Measurements from ENCODE around the gene ARMC2.
A peak's percentile ranks its signal among the peaks of the same experiment; 100 is the strongest.

Gene ARMC2

GRCh38 chr6:108868647-108869046, 20.4 kb downstream of the ARMC2 start:
- no peak overlapping the region for H3K27ac ChIP-seq (ENCODE audit: low read depth in 2 of 2, low read length in 2 of 2)
- no peaks in the 10 kb centered on the region for H3K36me3 ChIP-seq (ENCODE audit: control insufficient read depth in 2 of 2, insufficient read depth in 2 of 2, low read length in 2 of 2)
- H3K9me3 ChIP-seq (ENCODE audit: control insufficient read depth in 2 of 2, low read length in 2 of 2), result no peaks in the 10 kb centered on the region
- H3K9ac ChIP-seq (ENCODE audit: low read depth in 1 of 2, low read length in 2 of 2), result no peak overlapping the region
- H3K4me1 ChIP-seq (ENCODE audit: control insufficient read depth in 2 of 2, insufficient read depth in 2 of 2, low read length in 2 of 2), result no peaks in the 10 kb centered on the region
- H3K27me3 ChIP-seq (ENCODE audit: control insufficient read depth in 2 of 2, insufficient read depth in 2 of 2, low read length in 2 of 2), result no peaks in the 10 kb centered on the region
- no peak overlapping the region for H3K4me3 ChIP-seq (ENCODE audit: low read length in 2 of 2)

DNA sequence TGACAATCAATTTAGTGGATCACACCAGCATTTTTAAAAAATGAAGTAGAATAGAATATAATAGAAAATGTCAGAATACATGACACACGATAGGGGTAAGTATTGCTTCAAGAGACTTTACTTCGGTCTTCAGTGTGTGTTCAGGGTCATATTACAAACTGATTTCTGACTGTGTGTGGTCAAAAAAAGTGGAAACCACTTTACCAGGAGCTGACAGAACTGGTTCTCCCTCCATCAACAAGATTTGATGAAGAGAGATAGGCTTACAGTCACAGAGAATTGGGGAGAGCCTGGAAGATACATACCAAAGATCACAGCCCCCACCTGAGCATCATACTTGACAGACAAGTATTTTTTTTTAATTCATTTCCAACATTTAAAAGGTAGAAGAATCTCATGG, 21.7 kb downstream of the ARMC2 start:
- H3K36me3 ChIP-seq (ENCODE audit: control insufficient read depth in 2 of 2, insufficient read depth in 2 of 2, low read length in 2 of 2), result no peaks in the 10 kb centered on the region
- H3K27ac ChIP-seq (ENCODE audit: low read depth in 2 of 2, low read length in 2 of 2), result no peak overlapping the region
- no peak overlapping the region for H3K4me3 ChIP-seq (ENCODE audit: low read length in 2 of 2)
- H3K4me1 ChIP-seq (ENCODE audit: control insufficient read depth in 2 of 2, insufficient read depth in 2 of 2, low read length in 2 of 2), result no peaks in the 10 kb centered on the region
- H3K9me3 ChIP-seq (ENCODE audit: control insufficient read depth in 2 of 2, low read length in 2 of 2), result no peaks in the 10 kb centered on the region
- no peaks in the 10 kb centered on the region for H3K27me3 ChIP-seq (ENCODE audit: control insufficient read depth in 2 of 2, insufficient read depth in 2 of 2, low read length in 2 of 2)
- no peak overlapping the region for H3K9ac ChIP-seq (ENCODE audit: low read depth in 1 of 2, low read length in 2 of 2)

GRCh38 chr6:108870357-108870756, 22.1 kb downstream of the ARMC2 start:
- Histone ChIP-seq H3K4me1 (ENCODE audit: control insufficient read depth in 2 of 2, insufficient read depth in 2 of 2, low read length in 2 of 2) (peaks cover 2 to 3% of the 10 kb centered on the region in 2 donors), H3K9me3 (ENCODE audit: control insufficient read depth in 2 of 2, low read length in 2 of 2) (no peaks in the 10 kb centered on the region), H3K27ac (ENCODE audit: low read depth in 2 of 2, low read length in 2 of 2) (no peak overlapping the region), H3K4me3 (ENCODE audit: low read length in 2 of 2) (no peak overlapping the region), H3K9ac (ENCODE audit: low read depth in 1 of 2, low read length in 2 of 2) (no peak overlapping the region), H3K36me3 (ENCODE audit: control insufficient read depth in 2 of 2, insufficient read depth in 2 of 2, low read length in 2 of 2) (no peaks in the 10 kb centered on the region), H3K27me3 (ENCODE audit: control insufficient read depth in 2 of 2, insufficient read depth in 2 of 2, low read length in 2 of 2) (no peaks in the 10 kb centered on the region)

DNA sequence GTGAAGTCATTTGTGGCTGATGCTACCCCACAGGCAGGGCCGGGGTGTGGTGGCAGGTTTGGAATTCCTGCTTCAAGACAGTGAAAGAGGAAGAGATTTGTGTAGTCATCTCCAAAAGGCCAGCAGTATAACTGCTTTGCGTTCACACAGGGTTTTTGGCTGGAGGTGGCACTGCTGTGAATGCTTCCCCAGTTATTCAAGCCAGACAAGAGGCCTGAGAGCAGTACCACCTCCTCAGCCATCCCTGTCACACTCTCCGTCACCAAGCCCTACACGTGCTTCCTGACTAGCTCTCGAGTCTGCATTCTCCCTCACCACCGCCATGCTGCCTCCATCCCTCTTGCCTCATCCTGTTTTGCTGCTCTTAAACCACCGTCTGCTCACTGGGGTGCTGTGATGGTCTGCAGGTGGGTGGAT, 23.9 kb downstream of the ARMC2 start:
- H3K27me3 ChIP-seq (ENCODE audit: control insufficient read depth in 2 of 2, insufficient read depth in 2 of 2, low read length in 2 of 2), result no peaks in the 10 kb centered on the region
- peaks cover 2 to 3% of the 10 kb centered on the region in 2 donors for H3K4me1 ChIP-seq (ENCODE audit: control insufficient read depth in 2 of 2, insufficient read depth in 2 of 2, low read length in 2 of 2)
- H3K27ac ChIP-seq (ENCODE audit: low read depth in 2 of 2, low read length in 2 of 2), result peak overlapping the region; percentile 10 to 67
- H3K4me3 ChIP-seq (ENCODE audit: low read length in 2 of 2), result no peak overlapping the region
- no peaks in the 10 kb centered on the region for H3K9me3 ChIP-seq (ENCODE audit: control insufficient read depth in 2 of 2, low read length in 2 of 2)
- H3K9ac ChIP-seq (ENCODE audit: low read depth in 1 of 2, low read length in 2 of 2), result no peak overlapping the region
- H3K36me3 ChIP-seq (ENCODE audit: control insufficient read depth in 2 of 2, insufficient read depth in 2 of 2, low read length in 2 of 2), result no peaks in the 10 kb centered on the region

- Histone ChIP-seq H3K27ac (ENCODE audit: low read depth in 2 of 2, low read length in 2 of 2) (peak overlapping the region; percentile 10 to 67), H3K4me1 (ENCODE audit: control insufficient read depth in 2 of 2, insufficient read depth in 2 of 2, low read length in 2 of 2) (peaks cover 2 to 3% of the 10 kb centered on the region in 2 donors), H3K36me3 (ENCODE audit: control insufficient read depth in 2 of 2, insufficient read depth in 2 of 2, low read length in 2 of 2) (no peaks in the 10 kb centered on the region), H3K27me3 (ENCODE audit: control insufficient read depth in 2 of 2, insufficient read depth in 2 of 2, low read length in 2 of 2) (no peaks in the 10 kb centered on the region), H3K9ac (ENCODE audit: low read depth in 1 of 2, low read length in 2 of 2) (no peak overlapping the region), H3K9me3 (ENCODE audit: control insufficient read depth in 2 of 2, low read length in 2 of 2) (no peaks in the 10 kb centered on the region), H3K4me3 (ENCODE audit: low read length in 2 of 2) (no peak overlapping the region)
These were observed 24.4 kb downstream of the ARMC2 start for GRCh38 chr6:108872575-108872974.

GRCh38 chr6:108873251-108873650, 25.0 kb downstream of the ARMC2 start:
- H3K27ac ChIP-seq (ENCODE audit: low read depth in 2 of 2, low read length in 2 of 2), result peak overlapping the region in 1 of 2 donors; percentile 67
- H3K4me1 ChIP-seq (ENCODE audit: control insufficient read depth in 2 of 2, insufficient read depth in 2 of 2, low read length in 2 of 2), result peaks cover 2 to 3% of the 10 kb centered on the region in 2 donors
- H3K36me3 ChIP-seq (ENCODE audit: control insufficient read depth in 2 of 2, insufficient read depth in 2 of 2, low read length in 2 of 2), result no peaks in the 10 kb centered on the region
- H3K9ac ChIP-seq (ENCODE audit: low read depth in 1 of 2, low read length in 2 of 2), result no peak overlapping the region
- H3K4me3 ChIP-seq (ENCODE audit: low read length in 2 of 2), result no peak overlapping the region
- no peaks in the 10 kb centered on the region for H3K9me3 ChIP-seq (ENCODE audit: control insufficient read depth in 2 of 2, low read length in 2 of 2)
- no peaks in the 10 kb centered on the region for H3K27me3 ChIP-seq (ENCODE audit: control insufficient read depth in 2 of 2, insufficient read depth in 2 of 2, low read length in 2 of 2)

- no peak overlapping the region for H3K4me3 ChIP-seq (ENCODE audit: low read length in 2 of 2)
- peak overlapping the region; percentile 67 to 70 for H3K27ac ChIP-seq (ENCODE audit: low read depth in 2 of 2, low read length in 2 of 2)
- H3K9ac ChIP-seq (ENCODE audit: low read depth in 1 of 2, low read length in 2 of 2), result no peak overlapping the region
- H3K4me1 ChIP-seq (ENCODE audit: control insufficient read depth in 2 of 2, insufficient read depth in 2 of 2, low read length in 2 of 2), result peaks cover 2 to 3% of the 10 kb centered on the region in 2 donors
- H3K36me3 ChIP-seq (ENCODE audit: control insufficient read depth in 2 of 2, insufficient read depth in 2 of 2, low read length in 2 of 2), result no peaks in the 10 kb centered on the region
- no peaks in the 10 kb centered on the region for H3K9me3 ChIP-seq (ENCODE audit: control insufficient read depth in 2 of 2, low read length in 2 of 2)
- H3K27me3 ChIP-seq (ENCODE audit: control insufficient read depth in 2 of 2, insufficient read depth in 2 of 2, low read length in 2 of 2), result no peaks in the 10 kb centered on the region
These were observed 25.7 kb downstream of the ARMC2 start for GRCh38 chr6:108873971-108874370.

DNA sequence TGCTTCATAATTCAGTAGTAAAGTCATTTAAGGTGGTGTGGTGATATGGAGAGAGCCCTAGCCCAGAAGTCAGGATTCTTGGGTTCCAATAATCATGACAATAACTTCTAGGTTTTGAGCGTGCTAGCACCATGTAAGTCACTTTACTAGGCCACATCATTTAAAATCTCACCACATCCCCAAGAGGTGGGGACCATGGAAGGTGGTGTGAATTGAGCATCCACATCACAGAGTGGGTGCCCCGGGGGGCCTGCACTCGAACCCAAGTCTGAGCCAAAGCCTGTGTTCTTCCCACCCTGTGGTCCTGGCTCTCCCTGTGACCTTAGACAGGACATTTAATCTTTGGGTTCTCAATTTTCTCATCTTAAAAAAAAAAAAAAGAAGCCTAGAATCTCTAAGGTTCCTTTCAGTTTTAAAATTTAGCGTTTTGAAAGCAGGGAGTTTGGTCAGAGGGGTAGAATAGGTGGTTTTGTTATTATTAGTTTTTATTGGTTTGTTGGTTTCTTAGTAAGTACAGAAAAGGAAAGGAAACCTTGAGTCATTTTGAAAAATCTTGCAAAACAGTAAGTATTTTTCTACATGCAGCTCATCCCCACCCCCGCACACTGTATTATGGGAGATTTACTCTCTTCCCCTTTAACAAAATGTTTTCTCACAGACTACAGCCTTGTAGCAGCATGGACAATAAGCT, 26.4 kb downstream of the ARMC2 start:
- peaks cover 2 to 3% of the 10 kb centered on the region in 2 donors for H3K4me1 ChIP-seq (ENCODE audit: control insufficient read depth in 2 of 2, insufficient read depth in 2 of 2, low read length in 2 of 2)
- H3K9ac ChIP-seq (ENCODE audit: low read depth in 1 of 2, low read length in 2 of 2), result no peak overlapping the region
- H3K4me3 ChIP-seq (ENCODE audit: low read length in 2 of 2), result peak overlapping the region in 1 of 2 donors; percentile 23
- no peaks in the 10 kb centered on the region for H3K27me3 ChIP-seq (ENCODE audit: control insufficient read depth in 2 of 2, insufficient read depth in 2 of 2, low read length in 2 of 2)
- peak overlapping the region; percentile 67 to 70 for H3K27ac ChIP-seq (ENCODE audit: low read depth in 2 of 2, low read length in 2 of 2)
- no peaks in the 10 kb centered on the region for H3K36me3 ChIP-seq (ENCODE audit: control insufficient read depth in 2 of 2, insufficient read depth in 2 of 2, low read length in 2 of 2)
- H3K9me3 ChIP-seq (ENCODE audit: control insufficient read depth in 2 of 2, low read length in 2 of 2), result no peaks in the 10 kb centered on the region

DNA sequence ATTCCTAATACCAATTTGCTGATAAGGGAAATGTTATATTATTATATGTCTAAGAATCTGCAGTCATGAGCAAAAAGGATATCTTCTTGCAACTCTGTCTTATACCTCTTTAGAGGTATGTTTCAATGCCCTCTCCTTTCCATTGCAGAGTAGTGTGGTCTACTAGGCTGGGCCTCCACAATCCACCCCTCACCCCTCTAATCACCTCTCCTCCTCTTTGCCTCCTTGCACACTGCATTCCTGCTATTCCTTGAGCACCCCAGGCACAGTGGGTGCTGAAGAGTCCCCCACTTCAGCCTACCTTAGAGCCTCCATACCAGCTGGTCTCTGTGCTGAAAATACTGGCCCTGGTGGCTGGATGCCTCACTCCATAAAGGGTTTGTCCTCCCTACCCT, 26.9 kb downstream of the ARMC2 start:
- no peaks in the 10 kb centered on the region for H3K27me3 ChIP-seq (ENCODE audit: control insufficient read depth in 2 of 2, insufficient read depth in 2 of 2, low read length in 2 of 2)
- H3K36me3 ChIP-seq (ENCODE audit: control insufficient read depth in 2 of 2, insufficient read depth in 2 of 2, low read length in 2 of 2), result no peaks in the 10 kb centered on the region
- peaks cover 2 to 3% of the 10 kb centered on the region in 2 donors for H3K4me1 ChIP-seq (ENCODE audit: control insufficient read depth in 2 of 2, insufficient read depth in 2 of 2, low read length in 2 of 2)
- H3K9me3 ChIP-seq (ENCODE audit: control insufficient read depth in 2 of 2, low read length in 2 of 2), result no peaks in the 10 kb centered on the region
- peak overlapping the region in 1 of 2 donors; percentile 14 for H3K4me3 ChIP-seq (ENCODE audit: low read length in 2 of 2)
- peak overlapping the region; percentile 16 to 66 for H3K27ac ChIP-seq (ENCODE audit: low read depth in 2 of 2, low read length in 2 of 2)
- no peak overlapping the region for H3K9ac ChIP-seq (ENCODE audit: low read depth in 1 of 2, low read length in 2 of 2)

GRCh38 chr6:108877046-108877751, 29.0 kb downstream of the ARMC2 start:
- Histone ChIP-seq H3K9ac (ENCODE audit: low read depth in 1 of 2, low read length in 2 of 2) (no peak overlapping the region), H3K27me3 (ENCODE audit: control insufficient read depth in 2 of 2, insufficient read depth in 2 of 2, low read length in 2 of 2) (no peaks in the 10 kb centered on the region), H3K36me3 (ENCODE audit: control insufficient read depth in 2 of 2, insufficient read depth in 2 of 2, low read length in 2 of 2) (no peaks in the 10 kb centered on the region), H3K4me3 (ENCODE audit: low read length in 2 of 2) (no peak overlapping the region), H3K9me3 (ENCODE audit: control insufficient read depth in 2 of 2, low read length in 2 of 2) (no peaks in the 10 kb centered on the region), H3K27ac (ENCODE audit: low read depth in 2 of 2, low read length in 2 of 2) (peak overlapping the region in 1 of 2 donors; percentile 16), H3K4me1 (ENCODE audit: control insufficient read depth in 2 of 2, insufficient read depth in 2 of 2, low read length in 2 of 2) (peaks cover 2 to 3% of the 10 kb centered on the region in 2 donors)

All from mucosa of rectum (tissue), 2 donors.